Esophagus muscularis mucosa (tissue), 4 donors: ENCODE measurements around the gene MACROD2. TPM values are rescaled to one million over a fixed set of nuclear protein-coding genes. Genes with fewer than 3 reads are reported as not detected.

Experiments used
- DNase-seq: peaks from one replicate; pipeline ENCODE4 v3.0.0-alpha.2; 2017; ENCODE audit errors: extremely low spot score
- H3K27ac ChIP-seq, 4 donors: fragments of 200-600 bp; sonication (generic); replicated peaks in 1 of 4; 1 replicate in 3 of 4; 2 replicates in 1 of 4; pipeline ENCODE4 v1.5.1; 2016 to 2019; ENCODE audit warnings: mild to moderate bottlenecking in 1 of 4
- H3K27me3 ChIP-seq, 4 donors: fragments of 200-600 bp; sonication (generic); one replicate each; pipeline versions ENCODE4 v1.5.1 to v1.6.0; 2016 to 2019
- H3K36me3 ChIP-seq, 4 donors: fragments of 200-600 bp; sonication (generic); one replicate each; pipeline ENCODE4 v1.5.1; 2016 to 2019
- H3K4me1 ChIP-seq, 4 donors: fragments of 200-600 bp; sonication (generic); one replicate each; pipeline ENCODE4 v1.5.1; 2016 to 2019
- H3K4me3 ChIP-seq, 4 donors: fragments of 200-600 bp; sonication (generic); 1 replicate in 2 of 4; 2 replicates in 2 of 4; pipeline ENCODE4 v1.5.1; 2016 to 2019; ENCODE audit warnings: mild to moderate bottlenecking in 4 of 4, moderate library complexity in 1 of 4
- H3K9me3 ChIP-seq, 4 donors: fragments of 200-600 bp; sonication (generic); 1 replicate in 3 of 4; 2 replicates in 1 of 4; pipeline ENCODE4 v1.5.1; 2016 to 2019
- EP300 ChIP-seq: sonication (generic); formaldehyde crosslinking; IDR thresholded peaks from one replicate; pipeline ENCODE4 v1.6.1; 2017; ENCODE audit warnings: antibody characterized with exemption
- POLR2A ChIP-seq: fragments of 450-650 bp; IDR thresholded peaks from one replicate; pipeline ENCODE4 v1.6.1; 2017; ENCODE audit warnings: antibody characterized with exemption, moderate library complexity, mild to moderate bottlenecking, low read depth
- POLR2AphosphoS5 ChIP-seq, 2 donors: sonication (generic); formaldehyde crosslinking; IDR thresholded peaks; one replicate each; pipeline ENCODE4 v1.6.1; 2017; ENCODE audit warnings: antibody characterized with exemption in 2 of 2
- WGBS: methylation state at CpG from one replicate; pipeline ENCODE4 v1.1.5; 2018; 5-methylcytosine and 5-hydroxymethylcytosine counted together
- intact Hi-C: fragments of 100-400 bp; cut with DNase I; formaldehyde crosslinking; loops from one replicate; pipeline ENCODE4 v1.15.1; 2023
- total RNA-seq, 4 donors: library from RNA; depleted of rRNA; stranded (reverse); fragments of >200 nt; gene quantifications; one replicate each; pipeline versions ENCODE4 v1.1.0 to v1.2.1, GENCODE V29; 2016
- TF ChIP-seq, protein P1 (sequence below), 3 experiments: fragments of 200-600 bp in 2 of 3; fragments of 450-650 bp in 1 of 3; sonication (generic) in 2 of 3; IDR thresholded peaks; one replicate each; pipeline ENCODE4 v1.5.1; 2017 to 2019; ENCODE audit warnings: antibody characterized with exemption in 3 of 3, mild to moderate bottlenecking in 2 of 3, moderate library complexity in 1 of 3

MACROD2 gene
- total RNA-seq, 4 donors from 2014 or later, result 1.4 to 3.6 (median 2.6) TPM

DNA sequence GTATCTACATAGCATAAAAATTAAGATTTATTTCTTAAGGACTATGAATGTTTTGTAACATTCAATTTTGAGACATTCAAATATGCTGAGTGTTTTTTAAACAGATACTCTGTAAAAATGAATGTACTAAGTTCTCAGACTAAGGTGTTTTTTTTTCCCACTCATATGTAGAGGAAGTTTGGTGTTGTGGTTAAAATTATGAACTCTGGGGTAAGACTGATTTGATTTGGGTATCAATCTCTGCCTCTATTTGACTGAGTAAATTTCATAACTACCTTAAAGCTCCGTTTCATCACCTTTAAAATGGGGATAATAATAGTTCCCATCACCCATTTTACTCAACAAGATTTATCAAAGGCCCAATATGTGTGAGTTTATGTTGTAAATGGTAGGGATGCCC is 728.7 kb downstream of the MACROD2 start:
- intact Hi-C loops, result no loop called here
- TF ChIP-seq, protein P1, sequence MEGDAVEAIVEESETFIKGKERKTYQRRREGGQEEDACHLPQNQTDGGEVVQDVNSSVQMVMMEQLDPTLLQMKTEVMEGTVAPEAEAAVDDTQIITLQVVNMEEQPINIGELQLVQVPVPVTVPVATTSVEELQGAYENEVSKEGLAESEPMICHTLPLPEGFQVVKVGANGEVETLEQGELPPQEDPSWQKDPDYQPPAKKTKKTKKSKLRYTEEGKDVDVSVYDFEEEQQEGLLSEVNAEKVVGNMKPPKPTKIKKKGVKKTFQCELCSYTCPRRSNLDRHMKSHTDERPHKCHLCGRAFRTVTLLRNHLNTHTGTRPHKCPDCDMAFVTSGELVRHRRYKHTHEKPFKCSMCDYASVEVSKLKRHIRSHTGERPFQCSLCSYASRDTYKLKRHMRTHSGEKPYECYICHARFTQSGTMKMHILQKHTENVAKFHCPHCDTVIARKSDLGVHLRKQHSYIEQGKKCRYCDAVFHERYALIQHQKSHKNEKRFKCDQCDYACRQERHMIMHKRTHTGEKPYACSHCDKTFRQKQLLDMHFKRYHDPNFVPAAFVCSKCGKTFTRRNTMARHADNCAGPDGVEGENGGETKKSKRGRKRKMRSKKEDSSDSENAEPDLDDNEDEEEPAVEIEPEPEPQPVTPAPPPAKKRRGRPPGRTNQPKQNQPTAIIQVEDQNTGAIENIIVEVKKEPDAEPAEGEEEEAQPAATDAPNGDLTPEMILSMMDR (IDR thresholded peaks at IDR 0.05), result no peak
- TF ChIP-seq EP300 (no peak), POLR2AphosphoS5 (IDR thresholded peaks at IDR 0.05) (no peak), POLR2A (no peak)
- no peaks in the 10 kb centered on the region for H3K9me3 ChIP-seq
- no peak overlapping the region for H3K4me3 ChIP-seq
- no peak overlapping the region for H3K27ac ChIP-seq
- no peaks in the 10 kb centered on the region for H3K27me3 ChIP-seq
- no peaks in the 10 kb centered on the region for H3K36me3 ChIP-seq
- H3K4me1 ChIP-seq, result no peaks in the 10 kb centered on the region
- 79% methylated on average over 1 of the region's 1 CpG for WGBS
- no peak for DNase-seq

DNA sequence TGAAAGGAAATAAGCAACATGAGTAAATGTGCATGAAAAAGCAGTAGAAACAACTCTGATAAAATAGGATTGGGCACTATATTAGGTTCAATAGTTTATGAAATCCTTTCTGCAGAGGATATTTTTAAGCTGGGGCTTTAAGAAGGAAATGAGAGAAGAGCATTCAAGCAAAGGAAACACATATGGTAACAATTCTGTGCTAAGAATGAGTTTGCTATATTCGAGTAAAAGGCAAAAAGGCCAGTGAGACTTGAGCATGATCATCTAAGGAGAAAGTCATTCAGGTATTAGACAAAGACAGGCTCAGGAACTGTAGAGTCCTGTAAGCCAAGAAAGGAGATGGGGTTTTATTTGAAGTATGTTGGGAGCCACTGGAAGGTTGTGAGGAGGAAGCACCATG is 729.2 kb downstream of the MACROD2 start:
- Histone ChIP-seq H3K4me1 (no peaks in the 10 kb centered on the region), H3K9me3 (no peaks in the 10 kb centered on the region), H3K4me3 (no peak overlapping the region), H3K27ac (no peak overlapping the region), H3K27me3 (no peaks in the 10 kb centered on the region), H3K36me3 (no peaks in the 10 kb centered on the region)
- TF ChIP-seq, protein P1 (IDR thresholded peaks at IDR 0.05), result no peak
- no peak for TF ChIP-seq POLR2A
- TF ChIP-seq POLR2AphosphoS5 (IDR thresholded peaks at IDR 0.05), result no peak
- TF ChIP-seq EP300, result no peak
- WGBS, result 43% methylated on average over 1 of the region's 1 CpG
- DNase-seq, result no peak
- intact Hi-C loops, result no loop called here

DNA sequence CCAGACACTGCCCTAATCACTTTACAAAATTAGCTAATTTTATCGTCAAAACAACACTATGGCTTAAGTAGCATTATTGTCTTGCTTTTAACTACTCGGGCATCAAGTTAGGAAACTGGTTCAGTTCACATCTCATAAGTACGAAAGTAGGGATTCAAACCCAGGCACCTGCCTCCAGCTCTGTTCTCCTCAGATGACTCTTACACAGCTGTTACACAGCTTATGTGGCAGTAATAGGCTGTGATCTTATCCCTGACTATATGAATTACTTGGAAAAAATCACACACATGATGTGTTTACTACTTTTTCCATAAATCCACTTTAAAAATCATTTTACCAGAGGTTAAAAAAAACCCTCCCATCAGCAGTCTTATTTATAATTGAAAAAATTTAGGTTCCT is 731.3 kb downstream of the MACROD2 start:
- no peaks in the 10 kb centered on the region for H3K9me3 ChIP-seq
- TF ChIP-seq POLR2AphosphoS5 (IDR thresholded peaks at IDR 0.05), result no peak
- no peak for TF ChIP-seq POLR2A
- TF ChIP-seq, protein P1 (IDR thresholded peaks at IDR 0.05), result no peak
- intact Hi-C loops, result no loop called here
- H3K27me3 ChIP-seq, result no peaks in the 10 kb centered on the region
- no peak overlapping the region for H3K27ac ChIP-seq
- WGBS, result 94% methylated on average over 3 of the region's 3 CpGs
- no peak for DNase-seq
- H3K4me1 ChIP-seq, result no peaks in the 10 kb centered on the region
- no peaks in the 10 kb centered on the region for H3K36me3 ChIP-seq
- no peak overlapping the region for H3K4me3 ChIP-seq

DNA sequence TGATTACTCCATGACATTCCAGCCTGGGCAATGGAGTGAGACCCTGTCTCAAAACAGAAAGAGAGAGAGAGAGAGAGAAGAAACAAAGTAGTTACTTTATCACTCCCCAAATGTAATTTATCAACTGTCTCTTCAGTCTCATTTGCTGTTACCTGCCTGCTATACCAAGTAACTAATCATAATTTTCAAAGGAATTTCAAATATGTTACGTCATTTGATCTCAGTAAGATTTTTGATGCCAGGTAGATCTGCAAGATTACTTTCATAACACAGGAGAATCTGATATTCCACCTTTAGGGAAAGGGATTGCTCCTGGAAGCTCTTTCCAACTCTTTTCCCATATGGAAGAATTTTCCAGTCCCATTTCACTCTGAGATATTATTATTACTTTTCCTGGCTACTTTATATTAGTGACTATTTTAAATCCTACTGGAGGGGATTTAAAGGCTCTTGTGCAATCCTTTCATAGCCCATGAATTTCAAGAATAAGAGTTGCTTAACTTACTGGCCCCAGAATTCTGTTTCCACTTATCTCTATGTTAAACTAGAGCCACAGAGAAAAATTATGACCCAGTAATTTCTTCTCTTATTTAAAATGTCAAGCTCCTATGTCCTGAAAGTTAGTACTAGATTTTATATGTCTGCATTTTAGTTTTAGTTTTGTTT is 732.3 kb downstream of the MACROD2 start:
- Histone ChIP-seq H3K9me3 (no peaks in the 10 kb centered on the region), H3K27me3 (no peaks in the 10 kb centered on the region), H3K36me3 (no peaks in the 10 kb centered on the region), H3K4me3 (no peak overlapping the region), H3K4me1 (no peaks in the 10 kb centered on the region), H3K27ac (no peak overlapping the region)
- TF ChIP-seq, protein P1 (IDR thresholded peaks at IDR 0.05), result no peak
- TF ChIP-seq POLR2AphosphoS5 (IDR thresholded peaks at IDR 0.05), result no peak
- no peak for TF ChIP-seq POLR2A
- TF ChIP-seq EP300, result no peak
- DNase-seq, result no peak
- WGBS, result 96% methylated on average over 1 of the region's 1 CpG
- intact Hi-C loops, result no loop called here

DNA sequence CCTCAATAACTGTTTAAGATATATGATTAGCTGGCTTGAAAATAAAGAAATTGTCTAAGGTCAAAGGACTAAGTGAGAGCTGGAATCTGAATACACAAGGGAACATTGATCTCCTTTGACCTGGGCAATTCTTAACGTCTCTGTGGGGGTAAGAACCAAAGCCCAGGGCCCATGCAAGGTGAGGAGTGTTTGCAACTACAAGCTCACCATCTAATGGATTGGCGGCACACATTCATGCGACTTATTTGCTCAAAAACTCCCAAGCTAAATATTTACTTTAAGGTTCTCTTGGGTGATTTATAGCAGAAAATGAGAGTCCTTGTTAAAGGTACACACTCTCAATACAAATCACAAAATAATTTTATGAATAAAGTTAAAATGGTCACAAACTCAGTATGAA is 734.1 kb downstream of the MACROD2 start:
- Histone ChIP-seq H3K27ac (no peak overlapping the region), H3K4me1 (no peaks in the 10 kb centered on the region), H3K4me3 (no peak overlapping the region), H3K36me3 (no peaks in the 10 kb centered on the region), H3K27me3 (no peaks in the 10 kb centered on the region), H3K9me3 (no peaks in the 10 kb centered on the region)
- DNase-seq, result no peak
- WGBS, result 80% methylated on average over 3 of the region's 3 CpGs
- intact Hi-C loops, result no loop called here
- TF ChIP-seq EP300, result no peak
